HepG2 (cell line): ENCODE measurements around the gene WDR82. TPM values are rescaled to one million over a fixed set of nuclear protein-coding genes. Genes with fewer than 3 reads are reported as not detected.

Experiments used
- CHD2 ChIP-seq: IDR thresholded peaks from 2 replicates; pipeline ENCODE4 v1.6.1; 2011; ENCODE audit warnings: low read depth, low read length, improper control_type of control experiment
- MAF1 ChIP-seq: sonication (generic); formaldehyde crosslinking; IDR thresholded peaks from 2 replicates; pipeline ENCODE4 v1.5.0; 2020; ENCODE audit warnings: missing genetic modification reagents, borderline replicate concordance
- NCOA5 ChIP-seq: sonication (generic); formaldehyde crosslinking; IDR thresholded peaks from 2 replicates; pipeline ENCODE4 v1.4.0; 2020; ENCODE audit warnings: missing genetic modification reagents
- PHF20 ChIP-seq: sonication (generic); formaldehyde crosslinking; IDR thresholded peaks from 2 replicates; pipeline ENCODE4 v1.5.0; 2020; ENCODE audit warnings: mild to moderate bottlenecking, missing genetic modification reagents
- PLSCR1 ChIP-seq: sonication (generic); formaldehyde crosslinking; IDR thresholded peaks from 2 replicates; pipeline ENCODE4 v1.5.0; 2020; ENCODE audit warnings: missing genetic modification reagents, mild to moderate bottlenecking, borderline replicate concordance
- POLR2G ChIP-seq: fragments of 200-400 bp; formaldehyde crosslinking; IDR thresholded peaks from 2 replicates; pipeline ENCODE4 v1.6.1; 2018; ENCODE audit warnings: mild to moderate bottlenecking, low read depth, low read length, moderate library complexity
- PRDM15 ChIP-seq: sonication (generic); formaldehyde crosslinking; IDR thresholded peaks from 2 replicates; pipeline ENCODE4 v1.4.0; 2020; ENCODE audit warnings: missing genetic modification reagents
- RBAK ChIP-seq: sonication (generic); formaldehyde crosslinking; IDR thresholded peaks from 2 replicates; pipeline ENCODE4 v1.5.1; 2020; ENCODE audit warnings: mild to moderate bottlenecking, missing genetic modification reagents
- RFX5 ChIP-seq: IDR thresholded peaks from 2 replicates; pipeline ENCODE4 v1.6.1; 2011; ENCODE audit warnings: low read depth, low read length, improper control_type of control experiment
- SKI ChIP-seq: fragments of 450-650 bp; IDR thresholded peaks from one replicate; pipeline ENCODE4 v1.6.1; 2018; ENCODE audit warnings: mild to moderate bottlenecking; ENCODE audit not compliant: partially characterized antibody
- TBX3 ChIP-seq: fragments of 450-650 bp; IDR thresholded peaks from 2 replicates; pipeline ENCODE4 v1.6.1; 2017; ENCODE audit warnings: antibody characterized with exemption, mild to moderate bottlenecking, inconsistent platforms, borderline replicate concordance
- ZBTB39 ChIP-seq: sonication (generic); formaldehyde crosslinking; IDR thresholded peaks from 2 replicates; pipeline ENCODE4 v1.5.0; 2020; ENCODE audit warnings: missing genetic modification reagents
- ZKSCAN5 ChIP-seq: sonication (generic); formaldehyde crosslinking; IDR thresholded peaks from 2 replicates; pipeline ENCODE4 v1.5.1; 2020; ENCODE audit warnings: mild to moderate bottlenecking, missing genetic modification reagents
- ZNF383 ChIP-seq: sonication (generic); formaldehyde crosslinking; IDR thresholded peaks from 2 replicates; pipeline ENCODE4 v1.4.0; 2020; ENCODE audit warnings: missing genetic modification reagents, mild to moderate bottlenecking, borderline replicate concordance
- ZNF441 ChIP-seq: sonication (generic); formaldehyde crosslinking; IDR thresholded peaks from 2 replicates; pipeline ENCODE4 v1.7.0; 2021; ENCODE audit warnings: missing genetic modification reagents, borderline replicate concordance
- ZNF530 ChIP-seq: sonication (generic); formaldehyde crosslinking; IDR thresholded peaks from 2 replicates; pipeline ENCODE4 v1.5.0; 2020; ENCODE audit warnings: low read depth, mild to moderate bottlenecking, missing genetic modification reagents
- ZNF557 ChIP-seq: sonication (generic); formaldehyde crosslinking; IDR thresholded peaks from 2 replicates; pipeline ENCODE4 v1.4.0; 2020; ENCODE audit warnings: missing genetic modification reagents
- ZNF672 ChIP-seq: sonication (generic); formaldehyde crosslinking; IDR thresholded peaks from 2 replicates; pipeline ENCODE4 v1.8.1; 2022; ENCODE audit warnings: missing genetic modification reagents
- ZNF749 ChIP-seq: sonication (generic); formaldehyde crosslinking; IDR thresholded peaks from 2 replicates; pipeline ENCODE4 v1.8.0; 2022; ENCODE audit warnings: mild to moderate bottlenecking, missing genetic modification reagents, moderate library complexity, borderline replicate concordance
- ZNF772 ChIP-seq: sonication (generic); formaldehyde crosslinking; IDR thresholded peaks from 2 replicates; pipeline ENCODE4 v1.5.0; 2020; ENCODE audit warnings: mild to moderate bottlenecking, missing genetic modification reagents
- ZUFSP ChIP-seq: sonication (generic); formaldehyde crosslinking; IDR thresholded peaks from 2 replicates; pipeline ENCODE4 v1.9.0; 2021; ENCODE audit warnings: missing genetic modification reagents, mild to moderate bottlenecking, borderline replicate concordance
- polyA plus RNA-seq, 8 experiments: library from polyadenylated mRNA; depleted of rRNA in 3 of 8; stranded (reverse) in 7 of 8; unstranded in 1 of 8; fragments of >200 nt; fragmentation: Illumina TruSeq in 4 of 8; extraction: Trizol in 4 of 8; gene quantifications; 2 replicates each; pipeline versions ENCODE4 v1.2.1 to v1.2.3, GENCODE V29; 2011 to 2016; ENCODE audit warnings: low read depth in 4 of 8, missing spikeins in 1 of 8, mixed read lengths in 1 of 8; ENCODE audit not compliant: insufficient read depth in 1 of 8
- total RNA-seq, 5 experiments: library from RNA; depleted of rRNA; stranded (reverse); fragments of >200 nt; fragmentation: Illumina TruSeq; extraction: Trizol; gene quantifications; 2 replicates each; pipeline ENCODE4 v1.2.3, GENCODE V29; 2016; ENCODE audit warnings: low read depth in 1 of 5

The WDR82 gene
- total and polyA plus RNA-seq, 2 of the 13 experiments (the other 11 are each of a cell fraction or from before 2014, with no cell fraction given) = 39.1 to 59.5 TPM

- TF ChIP-seq NCOA5 (CRISPR knock-in tag) = no peak
- TF ChIP-seq MAF1 = no peak
- TF ChIP-seq ZUFSP = no peak
- no peak for TF ChIP-seq SKI
- no peak for TF ChIP-seq ZNF772 (CRISPR knock-in tag)
- TF ChIP-seq ZNF672 (CRISPR knock-in tag) = no peak
- no peak for TF ChIP-seq PRDM15
- TF ChIP-seq RBAK = no peak
- TF ChIP-seq ZNF383 (CRISPR knock-in tag) = no peak
- TF ChIP-seq ZBTB39 = no peak
- TF ChIP-seq ZNF530 (CRISPR knock-in tag) = no peak
- peak; percentile 70 for TF ChIP-seq PHF20
- TF ChIP-seq RFX5 = no peak
- no peak; the same call in 1 of the 2 replicates for TF ChIP-seq ZNF749 (CRISPR knock-in tag)
- TF ChIP-seq ZNF441 (CRISPR knock-in tag) = 0 out of 2 replicates have a peak, but pooled peaks have one; percentile 58
- TF ChIP-seq CHD2 = no peak
- TF ChIP-seq POLR2G = peak; percentile 73
- TF ChIP-seq ZKSCAN5 (CRISPR knock-in tag) = no peak
- TF ChIP-seq TBX3 = no peak
- no peak; the same call in 1 of the 2 replicates for TF ChIP-seq ZNF557 (CRISPR knock-in tag)
- no peak for TF ChIP-seq PLSCR1 (CRISPR knock-in tag)
These were observed 39.4 kb downstream of the WDR82 start, which contains the start of gene TWF2 (continued) for GRCh38 chr3:52238761-52239701.
